ENCODE measurements around the gene R3HCC1L.
A peak's percentile ranks its signal among the peaks of the same experiment; 100 is the strongest.

Gene R3HCC1L

GRCh38 chr10:98262571-98262970 lies 128.1 kb downstream of the R3HCC1L start:
- no peak for DNase-seq

DNA sequence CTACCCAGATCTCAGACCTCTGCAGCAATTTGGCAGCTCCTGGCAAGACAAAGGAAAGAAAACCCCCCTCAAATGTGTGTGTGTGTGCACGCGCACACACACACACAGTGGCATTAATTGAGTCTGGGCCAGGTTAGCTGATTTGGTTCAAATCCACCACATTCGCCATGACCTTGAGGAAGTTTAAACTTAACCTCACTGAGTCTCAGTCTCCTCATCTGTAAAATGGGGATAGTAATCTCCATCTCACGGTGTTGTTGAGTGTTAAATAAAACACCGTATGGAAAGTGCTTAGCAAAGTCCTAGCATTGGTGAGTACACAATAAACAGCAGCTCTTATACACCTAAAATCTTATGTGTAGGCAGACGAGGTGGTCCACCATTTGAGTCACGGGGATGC lies 128.6 kb downstream of the R3HCC1L start:
- no peak for DNase-seq

- no peak for DNase-seq
These were observed 130.1 kb downstream of the R3HCC1L start for GRCh38 chr10:98264378-98265065.

GRCh38 chr10:98265403-98266378 lies 131.2 kb downstream of the R3HCC1L start:
- DNase-seq, result no peak

DNA sequence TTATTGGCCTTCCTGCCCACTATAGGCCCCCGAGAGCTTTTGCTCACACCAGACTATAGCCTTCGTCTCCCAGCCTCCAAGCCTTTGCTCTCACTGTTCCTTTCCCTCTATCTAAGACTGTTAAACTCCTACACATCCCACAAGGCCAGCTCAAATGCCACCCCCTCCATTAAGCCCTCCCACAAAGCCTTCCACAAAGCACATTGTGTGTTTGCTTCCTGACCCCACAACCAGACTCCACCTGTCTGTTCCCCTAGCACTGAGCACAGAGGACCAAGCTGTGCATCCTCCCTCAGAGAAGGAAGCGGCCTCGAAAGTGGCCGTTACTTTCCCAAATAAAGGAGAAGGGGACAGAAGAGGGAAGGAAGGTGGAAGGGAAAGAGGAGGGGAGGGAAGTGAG lies 132.2 kb downstream of the R3HCC1L start:
- no peak for DNase-seq

- no peak for DNase-seq
These were observed 132.8 kb downstream of the R3HCC1L start for GRCh38 chr10:98267069-98267893.

- peak; percentile 8 for DNase-seq
These were observed 133.6 kb downstream of the R3HCC1L start, which contains the start of gene LOXL4 for GRCh38 chr10:98267894-98268693. Gene LOXL4 (minus strand): TSS chr10:98268194. CDS start chr10:98263019, 5,175 bp downstream.

GRCh38 chr10:98268694-98269431 lies 134.4 kb downstream of the R3HCC1L start:
- DNase-seq, result no peak

DNA sequence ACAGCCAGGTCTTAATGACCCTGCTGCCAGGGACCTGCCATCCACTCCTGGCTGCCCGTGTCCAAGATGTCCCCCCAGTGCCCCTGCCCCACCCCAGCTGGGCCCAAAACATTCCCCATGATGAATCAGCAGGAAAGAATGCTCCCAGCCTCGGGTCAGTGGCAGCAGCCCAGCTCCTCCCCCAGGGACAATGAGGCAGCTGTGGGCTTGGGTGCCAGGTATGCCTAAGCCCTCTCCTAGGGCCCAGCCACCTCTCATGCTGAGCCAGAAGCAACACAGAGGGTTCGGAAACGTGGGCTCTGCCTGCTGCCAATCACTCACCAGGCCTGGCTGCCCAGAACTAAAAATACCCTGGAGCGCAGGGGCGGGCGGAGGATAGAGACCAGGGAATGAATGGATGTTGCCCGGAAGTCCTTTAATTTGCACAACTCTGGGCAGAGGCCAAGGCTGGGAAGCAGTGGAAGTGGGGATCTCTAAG lies 135.0 kb downstream of the R3HCC1L start:
- DNase-seq, result no peak

DNA sequence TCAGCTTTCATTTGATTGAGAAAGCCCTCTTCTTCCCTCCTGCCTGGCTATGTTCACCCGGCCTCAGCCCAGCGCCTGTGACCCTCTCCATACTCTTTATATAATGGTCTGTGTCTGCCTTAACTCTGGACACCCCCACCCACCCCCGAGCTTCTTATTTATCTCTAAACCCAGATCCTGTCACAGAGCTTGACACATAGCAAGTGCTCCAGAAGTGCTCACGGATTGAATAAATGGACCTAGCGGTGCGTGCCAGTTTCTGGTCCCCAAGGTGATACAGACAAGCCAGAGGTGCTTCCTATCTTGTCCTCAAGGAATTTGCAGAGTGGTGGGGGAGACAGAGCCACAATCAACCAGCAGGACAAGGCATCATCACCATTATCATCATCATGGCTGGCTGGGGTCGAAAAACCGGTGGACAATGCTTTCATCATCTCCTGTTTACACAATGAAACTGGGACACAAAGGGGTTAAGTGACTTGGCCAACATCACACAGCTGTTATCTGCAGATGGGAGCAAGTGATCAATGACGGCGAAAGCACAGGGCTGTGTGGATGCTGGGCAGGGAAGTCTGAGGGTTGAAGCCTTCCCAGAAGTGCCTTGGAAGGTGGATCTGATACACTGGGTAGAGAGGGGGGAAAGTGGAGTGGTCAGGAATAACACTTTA lies 135.8 kb downstream of the R3HCC1L start:
- DNase-seq, result no peak

DNA sequence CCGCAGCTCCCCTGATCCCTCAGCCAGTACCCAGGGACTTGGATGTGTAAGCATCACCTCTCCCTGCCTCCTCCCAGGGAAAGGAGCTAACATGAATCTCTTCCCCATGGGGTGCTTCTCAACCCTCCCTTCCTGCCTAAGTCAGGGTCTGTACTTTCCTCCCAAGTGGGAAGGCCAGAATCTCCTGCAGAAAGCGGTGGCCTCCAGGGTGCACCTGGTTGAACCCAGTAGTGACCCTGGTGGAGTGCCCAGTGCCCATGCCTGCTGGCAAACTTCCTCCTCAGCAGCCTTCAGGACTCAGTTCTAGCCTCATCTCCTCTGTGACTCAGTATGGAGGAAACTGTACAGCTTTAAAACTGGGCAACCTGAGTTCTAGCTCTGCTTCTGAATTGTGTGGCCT lies 136.3 kb downstream of the R3HCC1L start:
- no peak for DNase-seq

DNA sequence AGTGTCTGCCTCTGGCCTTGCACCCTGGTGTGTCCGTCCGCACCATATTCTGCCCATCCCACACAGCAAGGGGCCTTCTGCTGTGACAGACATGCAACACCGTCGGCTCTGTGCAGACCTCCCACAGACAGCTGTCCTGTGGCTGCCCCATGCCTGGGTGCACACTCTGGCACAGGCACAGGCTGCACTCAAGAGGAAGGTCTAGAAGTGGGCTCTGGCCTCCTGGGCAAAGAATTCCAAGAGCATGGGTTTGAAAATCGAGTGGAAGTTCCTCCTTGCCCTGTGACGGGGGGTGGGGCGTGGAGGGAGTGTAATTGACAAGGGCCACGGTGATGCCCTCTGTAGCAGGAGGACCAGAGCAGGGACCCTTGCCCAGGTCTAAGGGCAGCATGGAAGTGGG lies 137.8 kb downstream of the R3HCC1L start:
- DNase-seq, result no peak

DNA sequence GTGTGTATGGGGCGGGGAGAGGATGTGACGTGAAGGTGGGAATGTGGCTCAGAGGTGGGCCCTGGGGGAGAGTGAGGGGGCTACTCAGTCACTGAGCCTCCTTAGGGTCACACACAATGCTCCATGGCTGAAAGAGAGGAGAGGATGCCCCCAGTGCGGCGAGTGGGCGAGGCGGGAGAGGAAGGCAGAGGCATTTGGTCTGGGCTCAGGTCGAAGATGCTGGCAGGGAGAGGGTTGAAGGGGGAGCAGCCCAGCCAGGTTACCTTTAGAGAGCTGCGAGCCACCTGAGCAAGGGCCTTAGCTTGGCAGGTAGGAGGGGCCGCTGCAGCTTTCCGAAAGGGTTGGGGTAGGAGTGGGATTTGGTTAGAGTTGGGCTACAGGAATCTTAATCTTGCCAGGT lies 138.2 kb downstream of the R3HCC1L start:
- DNase-seq, result no peak

DNA sequence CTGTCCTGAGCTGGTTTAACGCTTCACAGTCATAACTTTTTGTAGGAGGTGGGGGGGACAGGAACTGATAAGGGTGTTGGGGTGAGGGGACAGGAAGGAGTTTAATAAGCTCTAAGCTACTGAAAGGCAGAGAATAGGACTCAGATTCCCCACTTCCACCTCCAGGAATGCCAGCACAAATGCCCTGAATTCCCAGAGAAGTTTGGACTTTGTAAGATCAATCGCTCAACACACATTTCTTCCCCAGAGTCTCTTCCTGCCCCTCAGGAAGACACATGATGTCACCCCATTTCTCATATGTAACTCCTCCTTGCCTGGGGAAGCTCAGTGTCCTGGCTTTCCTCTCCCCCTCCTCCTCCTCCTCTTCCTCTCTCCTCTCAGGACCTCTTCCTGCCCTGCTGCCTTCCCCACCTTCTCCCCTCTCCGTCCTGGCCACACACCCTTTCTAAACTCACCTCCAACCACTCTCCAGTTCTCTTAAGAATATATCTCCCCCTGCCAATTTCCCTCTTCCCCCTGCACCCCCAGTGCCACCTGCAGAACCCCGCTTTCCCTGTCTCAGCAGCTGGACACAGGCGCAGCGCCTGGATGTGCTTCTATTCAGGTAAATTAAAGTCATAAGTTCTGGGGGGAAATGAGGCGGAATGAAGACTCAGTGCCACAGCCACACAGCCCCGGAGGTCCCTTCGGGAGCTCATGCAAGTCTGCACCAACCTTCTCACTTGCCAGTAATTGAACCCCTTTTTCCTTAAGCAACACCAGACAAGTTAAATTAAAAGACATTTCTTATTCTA lies 138.8 kb downstream of the R3HCC1L start:
- DNase-seq, result no peak

DNA sequence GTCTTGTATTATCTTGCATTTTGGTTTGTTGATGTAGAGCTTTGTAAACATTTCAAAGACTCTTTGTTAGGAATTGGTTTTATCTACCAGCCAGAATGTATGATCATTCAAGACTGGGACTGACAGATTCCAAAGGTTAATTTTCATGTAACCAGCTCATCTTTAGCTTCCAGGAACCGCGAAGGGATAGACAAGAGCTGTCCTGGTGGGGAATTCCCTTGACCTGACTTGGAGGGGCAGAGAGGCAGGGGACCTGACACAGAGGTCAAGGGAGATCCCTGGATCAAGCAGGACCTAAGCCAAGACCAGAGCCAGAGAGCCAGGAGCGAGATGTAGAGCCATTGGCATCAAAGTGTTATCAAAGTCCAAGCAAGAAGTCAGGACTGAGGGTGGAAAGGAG lies 140.1 kb downstream of the R3HCC1L start:
- no peak for DNase-seq

DNA sequence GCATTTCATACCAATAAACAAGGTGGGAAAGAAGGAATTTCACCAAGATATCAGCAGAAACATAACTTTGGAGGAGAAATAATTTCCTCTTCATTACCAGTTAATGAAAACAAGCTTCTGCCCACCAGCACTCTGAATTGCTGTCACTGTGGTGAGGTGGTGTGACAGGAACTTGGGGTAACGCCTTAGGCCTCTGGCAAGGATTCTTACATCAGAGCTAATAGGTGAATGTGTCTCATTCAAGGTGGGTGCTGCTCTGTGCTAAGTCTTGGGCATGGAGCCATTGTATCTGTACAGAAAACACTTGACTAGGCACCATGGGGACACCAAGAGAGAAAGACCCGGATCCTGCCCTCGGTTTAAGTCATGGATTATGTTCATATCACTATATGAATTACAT lies 141.9 kb downstream of the R3HCC1L start:
- no peak for DNase-seq

GRCh38 chr10:98285416-98285815 lies 151.0 kb downstream of the R3HCC1L start:
- DNase-seq, result no peak

DNA sequence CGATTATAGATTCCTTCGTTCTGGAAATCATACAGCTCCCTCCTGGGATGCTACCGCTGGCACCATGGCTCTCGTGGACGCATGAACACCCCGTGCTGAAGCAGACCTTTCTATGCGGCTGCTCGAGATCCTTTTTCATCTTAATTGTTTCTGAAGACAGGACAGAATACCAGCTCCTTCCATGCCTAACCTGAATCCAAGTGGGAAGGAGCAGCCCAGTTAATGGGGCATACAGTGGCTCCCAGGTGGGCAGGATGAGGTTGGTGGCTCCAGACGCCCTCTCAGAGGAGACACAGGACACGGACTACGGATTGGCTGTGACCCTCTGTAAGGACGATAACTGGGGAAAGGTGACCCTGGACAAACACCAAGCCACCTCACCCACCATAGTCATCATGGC lies 152.0 kb downstream of the R3HCC1L start:
- DNase-seq, result no peak

DNA sequence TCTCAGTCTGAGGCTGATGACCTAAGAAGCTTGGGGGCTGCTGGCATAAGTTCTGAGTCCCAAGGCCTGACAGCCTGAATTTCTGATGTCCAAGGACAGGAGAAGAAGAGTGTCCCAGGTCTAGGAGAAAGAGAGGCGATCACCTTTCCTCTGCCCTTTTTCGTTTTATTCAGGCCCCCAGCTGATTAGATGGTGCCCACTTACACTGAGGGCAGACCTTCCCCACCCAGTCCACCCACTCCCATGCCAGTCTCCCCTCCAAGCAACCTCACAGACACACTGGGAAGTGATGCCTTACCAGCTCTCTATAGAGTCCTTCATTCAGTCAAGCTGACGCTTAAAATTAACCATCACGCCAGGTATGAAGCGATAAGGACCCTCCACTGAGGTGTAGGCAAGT lies 152.9 kb downstream of the R3HCC1L start:
- no peak for DNase-seq

GRCh38 chr10:98289802-98290209 lies 155.3 kb downstream of the R3HCC1L start:
- no peak for DNase-seq
